ENCODE measurements around the gene C1orf74. TPM values are rescaled to one million over a fixed set of nuclear protein-coding genes. Genes with fewer than 3 reads are reported as not detected.

Gene C1orf74
- total RNA-seq, 1 experiment from 2014 or later = 4.9 TPM

DNA sequence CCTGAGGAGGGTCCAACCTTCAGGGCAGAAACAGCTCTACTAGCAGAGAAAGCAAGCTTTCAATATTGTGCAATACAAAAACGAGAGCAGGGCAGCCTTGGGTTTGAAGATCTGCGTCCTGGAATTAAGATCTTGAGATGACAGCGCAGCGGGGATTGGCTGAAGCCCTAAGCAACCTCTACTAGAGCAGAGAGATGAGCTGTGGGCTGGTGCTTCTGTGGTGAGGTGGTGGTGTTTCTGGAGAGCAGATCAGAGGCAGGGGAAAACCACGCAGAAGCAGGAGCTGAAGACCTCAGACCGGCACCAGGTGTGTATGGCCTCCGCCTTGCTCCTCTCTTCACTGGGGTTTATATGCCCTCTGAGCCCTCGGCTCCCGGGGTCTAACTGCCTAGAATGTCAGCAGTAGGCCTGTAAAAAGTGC, 16.0 kb downstream of the C1orf74 start:
- peaks cover under 1% of the 10 kb centered on the region for H3K27me3 Mint-ChIP-seq (ENCODE audit: unreplicated experiment)
- H3K9me3 Mint-ChIP-seq (ENCODE audit: low read depth, unreplicated experiment) = no peaks in the 10 kb centered on the region
- BruUV-seq (replicated peaks) = no TSS peak
- no peaks in the 10 kb centered on the region for H3K4me1 Mint-ChIP-seq (ENCODE audit: low read depth, unreplicated experiment)
- CTCF ChIA-PET = interaction anchor here (0.6 kb wide), 1 partner anchor 1851 kb away, joined by 3 read pairs; no protein-coding TSS in a partner anchor
- no peak for DNase-seq
- no peaks in the 10 kb centered on the region for H3K36me3 Mint-ChIP-seq (ENCODE audit: insufficient read depth, unreplicated experiment)
- H3K27ac Mint-ChIP-seq (ENCODE audit: unreplicated experiment) = no peak overlapping the region
- intact Hi-C loops (cut with micrococcal nuclease; ENCODE audit: unreplicated experiment) = no loop called here
- TF ChIP-seq, protein P1, sequence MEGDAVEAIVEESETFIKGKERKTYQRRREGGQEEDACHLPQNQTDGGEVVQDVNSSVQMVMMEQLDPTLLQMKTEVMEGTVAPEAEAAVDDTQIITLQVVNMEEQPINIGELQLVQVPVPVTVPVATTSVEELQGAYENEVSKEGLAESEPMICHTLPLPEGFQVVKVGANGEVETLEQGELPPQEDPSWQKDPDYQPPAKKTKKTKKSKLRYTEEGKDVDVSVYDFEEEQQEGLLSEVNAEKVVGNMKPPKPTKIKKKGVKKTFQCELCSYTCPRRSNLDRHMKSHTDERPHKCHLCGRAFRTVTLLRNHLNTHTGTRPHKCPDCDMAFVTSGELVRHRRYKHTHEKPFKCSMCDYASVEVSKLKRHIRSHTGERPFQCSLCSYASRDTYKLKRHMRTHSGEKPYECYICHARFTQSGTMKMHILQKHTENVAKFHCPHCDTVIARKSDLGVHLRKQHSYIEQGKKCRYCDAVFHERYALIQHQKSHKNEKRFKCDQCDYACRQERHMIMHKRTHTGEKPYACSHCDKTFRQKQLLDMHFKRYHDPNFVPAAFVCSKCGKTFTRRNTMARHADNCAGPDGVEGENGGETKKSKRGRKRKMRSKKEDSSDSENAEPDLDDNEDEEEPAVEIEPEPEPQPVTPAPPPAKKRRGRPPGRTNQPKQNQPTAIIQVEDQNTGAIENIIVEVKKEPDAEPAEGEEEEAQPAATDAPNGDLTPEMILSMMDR (IDR thresholded peaks at IDR 0.05; ENCODE audit: unreplicated experiment) = no peak
- no peak overlapping the region for H3K4me3 Mint-ChIP-seq (ENCODE audit: low read depth, unreplicated experiment)

DNA sequence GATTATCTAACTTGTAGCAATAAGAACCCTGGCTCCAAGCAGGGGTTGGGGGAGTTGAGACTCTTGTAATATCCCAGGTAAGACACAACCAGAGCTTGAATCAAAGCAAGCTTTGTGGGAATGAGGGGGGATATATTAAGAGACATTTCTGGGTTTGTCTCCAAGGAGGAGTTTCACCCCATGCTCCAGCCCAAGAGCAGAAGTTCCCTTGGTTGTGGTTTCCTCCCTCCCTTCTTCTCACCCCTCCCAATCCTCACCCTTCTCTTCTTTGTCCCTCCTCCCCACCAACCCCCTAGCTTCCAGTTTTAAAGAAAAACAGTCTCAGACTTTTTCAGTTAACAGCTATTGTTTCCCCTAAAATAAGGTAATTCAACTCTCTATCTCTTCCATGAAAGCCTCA, 16.7 kb downstream of the C1orf74 start:
- H3K4me3 Mint-ChIP-seq (ENCODE audit: low read depth, unreplicated experiment) = no peak overlapping the region
- TF ChIP-seq, protein P1 (IDR thresholded peaks at IDR 0.05; ENCODE audit: unreplicated experiment) = no peak

DNA sequence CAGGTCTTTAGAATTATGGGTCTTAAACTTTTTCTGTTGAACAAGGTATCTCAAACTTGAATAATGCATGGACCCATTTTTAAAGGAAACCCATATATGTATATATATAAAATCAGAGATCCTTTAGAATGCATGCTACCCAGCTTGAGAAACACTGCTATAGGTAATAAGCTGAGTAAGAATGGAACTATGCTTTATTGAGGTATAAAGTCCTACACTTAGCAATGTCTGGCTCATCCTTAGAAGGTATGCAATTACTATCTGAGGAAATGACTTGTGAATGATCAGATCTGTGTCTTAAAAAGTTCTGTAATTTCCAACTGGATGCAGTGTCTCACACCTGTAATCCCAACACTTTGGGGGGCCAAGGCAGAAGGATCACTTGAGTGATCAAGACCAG, 17.3 kb downstream of the C1orf74 start:
- no peak overlapping the region for H3K27ac Mint-ChIP-seq (ENCODE audit: unreplicated experiment)
- BruUV-seq (replicated peaks) = no TSS peak
- H3K27me3 Mint-ChIP-seq (ENCODE audit: unreplicated experiment) = peaks cover 14% of the 10 kb centered on the region
- intact Hi-C loops (cut with micrococcal nuclease; ENCODE audit: unreplicated experiment) = no loop called here
- no peak overlapping the region for H3K4me3 Mint-ChIP-seq (ENCODE audit: low read depth, unreplicated experiment)
- no peaks in the 10 kb centered on the region for H3K4me1 Mint-ChIP-seq (ENCODE audit: low read depth, unreplicated experiment)
- DNase-seq = no peak
- TF ChIP-seq, protein P1 (IDR thresholded peaks at IDR 0.05; ENCODE audit: unreplicated experiment) = no peak
- H3K9me3 Mint-ChIP-seq (ENCODE audit: low read depth, unreplicated experiment) = no peaks in the 10 kb centered on the region
- no peaks in the 10 kb centered on the region for H3K36me3 Mint-ChIP-seq (ENCODE audit: insufficient read depth, unreplicated experiment)
- CTCF ChIA-PET = no interaction called here

More for the DNA sequence above, 16.7 kb downstream of the C1orf74 start:
- CTCF ChIA-PET = interaction anchor here (0.6 kb wide), 1 partner anchor 1850 kb away, joined by 3 read pairs; no protein-coding TSS in a partner anchor
- DNase-seq = no peak
- H3K4me1 Mint-ChIP-seq (ENCODE audit: low read depth, unreplicated experiment) = no peaks in the 10 kb centered on the region
- H3K9me3 Mint-ChIP-seq (ENCODE audit: low read depth, unreplicated experiment) = no peaks in the 10 kb centered on the region
- intact Hi-C loops (cut with micrococcal nuclease; ENCODE audit: unreplicated experiment) = no loop called here
- no peaks in the 10 kb centered on the region for H3K36me3 Mint-ChIP-seq (ENCODE audit: insufficient read depth, unreplicated experiment)
- H3K27ac Mint-ChIP-seq (ENCODE audit: unreplicated experiment) = no peak overlapping the region
- H3K27me3 Mint-ChIP-seq (ENCODE audit: unreplicated experiment) = peaks cover 8% of the 10 kb centered on the region
- BruUV-seq (replicated peaks) = no TSS peak

DNA sequence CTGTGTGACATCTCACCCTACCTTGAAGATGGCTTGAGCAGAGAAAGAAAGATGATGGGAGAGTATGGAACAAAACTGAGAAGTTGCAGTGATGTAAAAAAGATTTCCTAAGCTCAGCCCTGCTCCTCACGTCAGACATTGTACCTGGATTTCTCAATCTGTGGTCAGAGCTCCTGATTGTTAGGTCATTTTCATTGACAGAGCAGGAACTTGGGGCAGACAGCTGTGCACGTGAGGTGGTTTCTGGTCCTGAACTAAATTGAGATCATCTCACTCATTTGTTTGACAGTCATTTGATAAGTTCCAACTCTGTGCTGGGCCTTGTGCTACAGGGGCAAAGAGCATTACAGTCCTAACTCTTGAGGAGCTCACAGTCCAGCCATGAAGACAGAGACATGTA, 18.3 kb downstream of the C1orf74 start:
- no peak for DNase-seq
- no TSS peak for BruUV-seq (replicated peaks)
- H3K36me3 Mint-ChIP-seq (ENCODE audit: insufficient read depth, unreplicated experiment) = no peaks in the 10 kb centered on the region
- intact Hi-C loops (cut with micrococcal nuclease; ENCODE audit: unreplicated experiment) = no loop called here
- H3K4me3 Mint-ChIP-seq (ENCODE audit: low read depth, unreplicated experiment) = no peak overlapping the region
- no peak overlapping the region for H3K27ac Mint-ChIP-seq (ENCODE audit: unreplicated experiment)
- H3K27me3 Mint-ChIP-seq (ENCODE audit: unreplicated experiment) = peaks cover 20% of the 10 kb centered on the region
- CTCF ChIA-PET = no interaction called here
- H3K9me3 Mint-ChIP-seq (ENCODE audit: low read depth, unreplicated experiment) = no peaks in the 10 kb centered on the region
- H3K4me1 Mint-ChIP-seq (ENCODE audit: low read depth, unreplicated experiment) = no peaks in the 10 kb centered on the region
- TF ChIP-seq, protein P1 (IDR thresholded peaks at IDR 0.05; ENCODE audit: unreplicated experiment) = no peak

Measured in Calu3 (cell line).